NCI-H226 (cell line): ENCODE results near the gene SLC5A2.
"Not testable (repeated sequence)": the region's sequence is repeated elsewhere in the genome, so short reads cannot be mapped to it uniquely, and the experiment has no call there.

Experiments used
- DNase-seq: peaks from one replicate; pipeline ENCODE4 v3.0.0-alpha.2; 2015

SLC5A2 gene

DNA sequence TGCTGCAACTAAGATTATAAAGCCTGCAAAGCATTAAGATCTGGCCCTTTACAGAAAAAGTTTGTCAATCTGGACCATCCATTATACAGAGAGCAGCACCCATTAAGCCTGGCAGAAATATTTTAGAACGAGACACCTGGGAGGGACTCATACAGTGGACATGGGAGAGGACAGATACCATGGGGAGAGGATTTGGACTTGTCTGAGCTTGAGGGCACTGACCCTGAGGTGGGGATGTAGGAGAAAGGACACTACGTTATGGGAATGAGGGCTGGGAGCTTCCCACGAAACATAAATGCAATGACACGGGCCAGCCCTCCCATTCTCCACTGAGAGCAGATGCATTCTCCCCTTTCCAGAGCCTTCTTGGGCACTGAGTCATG lies 19.0 kb downstream of the SLC5A2 start:
- DNase-seq, result no peak

DNA sequence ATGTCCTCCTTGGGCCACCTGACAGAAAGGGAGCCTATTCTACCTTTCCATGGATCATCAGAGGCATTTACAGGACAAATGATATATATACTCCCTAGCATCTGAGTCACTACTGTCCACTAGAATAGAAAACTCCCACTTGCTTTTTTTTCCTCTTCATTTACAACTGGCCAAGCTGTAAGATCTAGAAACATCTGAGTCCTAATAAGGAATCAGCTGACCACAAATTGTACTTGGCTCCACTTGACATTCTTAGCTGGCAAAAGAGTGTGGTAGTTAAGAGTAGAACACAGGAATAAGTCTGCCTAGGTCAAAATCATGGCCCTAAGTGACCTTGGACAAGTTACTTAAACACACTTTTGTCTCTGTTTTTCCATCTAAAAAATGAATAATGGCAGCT lies 20.1 kb downstream of the SLC5A2 start:
- no peak for DNase-seq

- not testable (repeated sequence) for DNase-seq
Observed at GRCh38 chr16:31503555-31503954, 20.6 kb downstream of the SLC5A2 start.

- DNase-seq, result no peak
Observed at GRCh38 chr16:31504159-31504558, 21.2 kb downstream of the SLC5A2 start.

GRCh38 chr16:31505483-31505882 lies 22.6 kb downstream of the SLC5A2 start:
- no peak for DNase-seq

- no peak for DNase-seq
Observed at GRCh38 chr16:31507617-31507928, 24.6 kb downstream of the SLC5A2 start.

GRCh38 chr16:31507929-31508705 lies 25.2 kb downstream of the SLC5A2 start, which contains the start of gene RUSF1:
Gene RUSF1 (minus strand): TSS chr16:31508391. CDS start chr16:31508373, 18 bp downstream.
- peak; percentile 81 for DNase-seq

- peak; percentile 21 for DNase-seq
Observed at GRCh38 chr16:31508706-31509195, 25.8 kb downstream of the SLC5A2 start.

DNA sequence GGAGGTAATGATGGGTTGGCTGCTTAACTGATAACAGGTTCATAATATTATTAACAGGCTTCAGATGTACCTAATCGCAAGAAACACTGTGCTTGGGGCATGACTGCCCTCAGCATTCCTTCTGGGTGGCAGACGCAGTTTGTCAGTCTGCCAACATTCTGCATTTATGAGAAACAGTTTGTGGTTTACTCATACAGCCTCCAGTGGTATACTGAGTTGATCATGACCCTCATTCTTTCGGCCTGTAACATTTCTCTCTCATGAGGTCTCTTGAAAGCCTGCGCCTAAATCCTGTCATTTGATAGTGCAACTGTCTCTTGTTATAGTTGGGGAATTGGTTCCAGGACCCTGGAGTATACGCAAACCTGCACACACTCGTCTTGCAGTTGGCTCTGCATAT lies 30.2 kb downstream of the SLC5A2 start:
- peak; percentile 72 for DNase-seq

DNA sequence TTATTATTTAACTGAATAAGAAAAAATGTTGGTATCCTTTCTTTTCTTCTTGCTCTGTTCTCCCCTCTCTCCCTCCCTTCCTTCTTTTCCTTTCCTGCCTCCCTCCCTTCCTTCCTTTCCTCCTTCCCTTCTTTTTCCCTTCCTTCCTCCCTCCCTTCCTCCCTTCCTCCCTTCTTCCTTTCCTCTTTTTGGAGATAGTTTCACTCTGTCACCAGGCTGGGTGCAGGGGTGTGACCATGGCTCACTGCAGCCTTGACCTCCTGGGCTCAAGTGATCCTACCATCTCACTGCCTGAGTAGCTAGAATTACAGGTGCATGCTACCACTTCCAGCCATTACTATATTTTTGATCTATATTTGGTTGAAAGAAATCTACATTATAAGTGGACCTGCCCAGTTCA lies 31.0 kb downstream of the SLC5A2 start:
- no peak for DNase-seq

DNA sequence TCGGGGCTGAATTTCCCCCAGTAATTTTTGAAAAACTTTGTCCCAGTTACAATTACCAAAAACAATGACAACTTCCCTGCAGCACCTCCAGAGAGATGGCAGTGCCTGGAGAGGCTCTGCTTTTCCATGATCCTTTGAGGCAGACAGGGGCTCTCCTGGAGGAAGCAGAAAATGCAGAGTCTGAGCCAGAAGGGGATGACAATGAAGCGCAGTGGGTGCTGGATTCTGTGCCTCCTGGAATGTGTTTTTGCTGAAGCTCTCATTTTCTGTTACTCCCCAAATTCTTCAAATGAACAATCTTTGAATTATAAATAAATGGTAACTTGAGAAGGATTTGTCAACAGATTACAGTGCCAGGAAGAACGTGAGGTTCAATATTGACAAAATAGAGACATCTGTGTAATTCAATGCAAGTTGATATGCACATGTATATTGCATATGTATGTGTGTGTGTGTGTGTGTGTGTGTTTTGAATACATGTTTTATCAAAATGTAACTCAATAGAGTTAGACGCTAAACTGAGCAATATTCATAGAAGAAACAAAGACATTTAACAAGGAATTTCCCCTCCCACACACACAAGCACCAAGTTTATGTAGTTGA lies 35.0 kb downstream of the SLC5A2 start:
- no peak for DNase-seq

- DNase-seq, result no peak
Observed at GRCh38 chr16:31519759-31520431, 37.0 kb downstream of the SLC5A2 start.

GRCh38 chr16:31521368-31521767 lies 38.4 kb downstream of the SLC5A2 start:
- DNase-seq, result no peak

GRCh38 chr16:31522071-31522470 lies 39.1 kb downstream of the SLC5A2 start:
- DNase-seq, result no peak

GRCh38 chr16:31523768-31524167 lies 40.8 kb downstream of the SLC5A2 start:
- DNase-seq, result not testable (repeated sequence)

DNA sequence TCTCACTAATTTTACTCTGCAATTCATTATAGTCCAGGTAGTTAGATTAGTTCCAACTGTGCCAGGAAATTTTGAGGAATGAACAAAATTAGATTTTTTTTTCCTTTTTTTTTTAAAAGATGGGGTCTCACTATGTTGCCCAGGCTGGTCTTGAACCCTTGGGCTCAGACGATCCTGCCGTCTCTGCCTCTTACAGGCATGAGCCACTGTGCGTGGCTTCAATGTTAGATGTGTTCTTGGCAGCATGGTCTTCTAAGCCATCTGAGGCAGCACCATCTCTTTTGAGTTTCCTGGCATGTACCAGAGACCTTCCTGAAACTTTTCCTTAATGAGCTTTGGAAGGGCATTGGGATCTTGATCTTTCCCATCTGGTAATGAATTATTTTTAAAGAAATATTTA lies 42.2 kb downstream of the SLC5A2 start:
- no peak for DNase-seq

DNA sequence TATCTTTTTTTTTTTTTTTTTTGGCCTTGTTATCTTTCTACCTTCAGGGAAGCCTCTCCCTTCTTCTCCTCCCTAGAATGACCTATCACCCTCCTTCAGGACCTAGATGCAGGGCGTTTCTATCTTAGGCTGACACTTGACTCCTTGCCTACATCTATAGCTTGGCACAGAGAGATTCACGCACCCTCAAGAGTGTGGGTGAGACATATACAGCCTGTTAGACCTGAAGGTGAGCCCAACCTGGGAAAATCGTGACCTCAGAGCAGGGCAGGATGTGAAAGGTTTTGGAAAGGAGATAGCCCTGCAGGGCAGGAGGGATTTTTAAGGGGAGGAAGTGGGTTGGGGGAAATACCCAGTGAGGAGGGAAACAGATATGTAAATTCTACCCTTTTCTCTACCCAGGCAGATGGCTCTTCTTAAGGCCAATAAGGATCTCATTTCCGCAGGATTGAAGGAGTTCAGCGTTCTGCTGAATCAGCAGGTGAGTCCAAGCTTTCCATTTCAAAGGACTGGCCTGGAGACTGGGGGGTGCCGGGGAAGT lies 44.9 kb downstream of the SLC5A2 start, which contains the start of gene AHSP:
TSS of gene AHSP (plus strand) at position 167 of the 541 bp plus-strand sequence. CDS start at position 407, 240 bp downstream.
- no peak for DNase-seq

DNA sequence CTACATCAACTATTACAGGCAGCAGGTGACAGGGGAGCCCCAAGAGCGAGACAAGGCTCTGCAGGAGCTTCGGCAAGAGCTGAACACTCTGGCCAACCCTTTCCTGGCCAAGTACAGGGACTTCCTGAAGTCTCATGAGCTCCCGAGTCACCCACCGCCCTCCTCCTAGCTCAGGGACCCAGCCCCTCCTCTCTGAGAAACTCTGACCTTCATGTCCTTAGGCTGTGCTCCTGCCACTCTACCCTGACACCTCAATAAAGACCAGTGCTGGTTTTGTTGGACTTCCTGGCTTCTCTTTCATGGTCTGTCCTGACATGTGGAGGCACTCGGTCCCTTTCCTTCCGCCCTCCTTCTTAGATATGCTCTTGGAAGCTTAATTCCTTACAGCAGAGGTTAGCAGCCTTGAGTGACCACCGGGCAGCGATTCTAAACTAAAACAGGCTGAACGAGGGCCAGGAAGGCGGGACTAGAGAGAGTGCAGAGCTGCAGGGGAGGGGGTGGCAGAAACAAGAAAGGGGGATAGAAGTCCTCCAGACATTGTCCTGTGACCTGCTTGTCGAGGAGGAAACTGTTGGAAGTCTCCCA lies 45.7 kb downstream of the SLC5A2 start:
- no peak for DNase-seq

DNA sequence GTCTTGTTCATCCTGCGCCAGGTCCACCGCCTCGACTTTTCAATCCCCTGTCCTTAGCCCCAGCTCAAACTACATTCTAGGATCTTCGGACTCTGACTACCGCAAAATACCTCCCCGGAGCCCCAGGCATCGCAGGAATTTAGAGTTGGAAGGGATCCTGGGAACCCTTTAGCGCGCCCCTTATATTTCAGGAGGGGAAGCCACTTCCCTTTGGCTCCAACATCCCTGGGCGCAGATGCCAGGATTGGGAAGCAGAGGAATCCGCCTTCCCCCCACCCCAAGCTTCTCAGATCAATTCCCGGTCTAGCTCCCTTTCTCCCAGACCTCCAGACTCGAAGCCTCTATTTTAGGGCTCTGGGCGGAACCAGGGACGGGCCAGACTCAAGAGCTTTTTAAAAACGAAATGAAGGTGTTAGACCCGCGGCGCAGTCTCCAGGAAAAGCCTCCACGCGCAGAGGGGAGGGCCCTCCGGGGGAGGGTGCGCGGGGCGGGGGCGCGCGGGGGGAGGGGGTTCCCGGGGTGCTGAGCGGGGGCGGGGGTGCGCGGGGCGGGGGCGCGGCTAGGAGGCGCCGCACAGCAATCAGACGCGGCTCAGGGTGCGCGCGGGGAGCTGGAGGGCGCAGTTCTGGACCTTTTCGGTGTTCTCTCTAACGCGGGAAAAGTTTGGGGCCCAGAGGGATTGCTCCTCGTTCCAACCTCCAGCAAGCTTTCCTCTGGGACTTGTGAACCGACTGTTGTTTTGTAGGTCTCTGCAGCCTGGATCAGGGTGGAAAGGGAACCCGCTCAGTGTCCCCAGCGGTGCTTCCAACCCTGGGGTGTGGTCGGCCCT lies 46.4 kb downstream of the SLC5A2 start:
- DNase-seq, result no peak

- no peak for DNase-seq
Observed at GRCh38 chr16:31529937-31530312, 47.0 kb downstream of the SLC5A2 start.

GRCh38 chr16:31530405-31530804 lies 47.5 kb downstream of the SLC5A2 start:
- DNase-seq, result no peak

- DNase-seq, result no peak
Observed at GRCh38 chr16:31531096-31531495, 48.2 kb downstream of the SLC5A2 start.
